KOPT-K1 (cell line): ENCODE measurements around the gene PTH2.

Experiments used
- H3K27ac ChIP-seq: fragments of 200-600 bp; sonication (generic); 2 replicates; pipeline ENCODE4 v1.5.1; 2016; ENCODE audit warnings: antibody characterized with exemption, mild to moderate bottlenecking, low read depth, low read length; ENCODE audit not compliant: poor library complexity, severe bottlenecking
- H3K36me3 ChIP-seq: fragments of 200-600 bp; sonication (generic); 2 replicates; pipeline ENCODE4 v1.5.1; 2017; ENCODE audit warnings: antibody characterized with exemption, mild to moderate bottlenecking, low read length, moderate library complexity; ENCODE audit not compliant: insufficient read depth
- H3K9me3 ChIP-seq: fragments of 200-600 bp; sonication (generic); 2 replicates; pipeline ENCODE4 v1.5.1; 2017; ENCODE audit warnings: antibody characterized with exemption, low read length, mild to moderate bottlenecking; ENCODE audit not compliant: insufficient read depth, poor library complexity, severe bottlenecking

The PTH2 gene

GRCh38 chr19:49415102-49415809 is 8.0 kb downstream of the PTH2 start:
- no peak overlapping the region for H3K27ac ChIP-seq
- H3K36me3 ChIP-seq: no peaks in the 10 kb centered on the region
- H3K9me3 ChIP-seq: no peaks in the 10 kb centered on the region

GRCh38 chr19:49414256-49414655 is 9.0 kb downstream of the PTH2 start:
- H3K36me3 ChIP-seq: no peaks in the 10 kb centered on the region
- H3K27ac ChIP-seq: no peak overlapping the region
- no peaks in the 10 kb centered on the region for H3K9me3 ChIP-seq

- Histone ChIP-seq H3K9me3 (no peaks in the 10 kb centered on the region), H3K36me3 (no peaks in the 10 kb centered on the region), H3K27ac (no peak overlapping the region)
Measured at GRCh38 chr19:49413348-49413747, 9.9 kb downstream of the PTH2 start.

- Histone ChIP-seq H3K36me3 (no peaks in the 10 kb centered on the region), H3K27ac (no peak overlapping the region), H3K9me3 (no peaks in the 10 kb centered on the region)
Measured at GRCh38 chr19:49411681-49412326, 11.4 kb downstream of the PTH2 start.

- Histone ChIP-seq H3K9me3 (no peaks in the 10 kb centered on the region), H3K27ac (peak overlapping the region; percentile 58), H3K36me3 (no peaks in the 10 kb centered on the region)
Measured at GRCh38 chr19:49409441-49410029, 13.7 kb downstream of the PTH2 start.

- Histone ChIP-seq H3K27ac (peak overlapping the region; percentile 58), H3K36me3 (no peaks in the 10 kb centered on the region), H3K9me3 (no peaks in the 10 kb centered on the region)
Measured at GRCh38 chr19:49408816-49409440, 14.3 kb downstream of the PTH2 start.

GRCh38 chr19:49407482-49408015 is 15.7 kb downstream of the PTH2 start:
- Histone ChIP-seq H3K36me3 (no peaks in the 10 kb centered on the region), H3K27ac (no peak overlapping the region)

GRCh38 chr19:49407079-49407478 is 16.2 kb downstream of the PTH2 start:
- H3K36me3 ChIP-seq: no peaks in the 10 kb centered on the region
- H3K27ac ChIP-seq: no peak overlapping the region
- H3K9me3 ChIP-seq: no peaks in the 10 kb centered on the region

More at GRCh38 chr19:49407482-49408015, 15.7 kb downstream of the PTH2 start:
- no peaks in the 10 kb centered on the region for H3K9me3 ChIP-seq

- no peak overlapping the region for H3K27ac ChIP-seq
- H3K36me3 ChIP-seq: no peaks in the 10 kb centered on the region
- no peaks in the 10 kb centered on the region for H3K9me3 ChIP-seq
Measured at GRCh38 chr19:49403404-49404187, 19.6 kb downstream of the PTH2 start.

GRCh38 chr19:49400029-49400428 is 23.2 kb downstream of the PTH2 start:
- Histone ChIP-seq H3K27ac (no peak overlapping the region), H3K9me3 (no peaks in the 10 kb centered on the region), H3K36me3 (no peaks in the 10 kb centered on the region)

GRCh38 chr19:49398931-49399330 is 24.3 kb downstream of the PTH2 start:
- H3K9me3 ChIP-seq: no peaks in the 10 kb centered on the region
- no peaks in the 10 kb centered on the region for H3K36me3 ChIP-seq
- no peak overlapping the region for H3K27ac ChIP-seq

GRCh38 chr19:49398001-49398615 is 25.1 kb downstream of the PTH2 start:
- H3K27ac ChIP-seq: no peak overlapping the region

GRCh38 chr19:49396738-49397505 is 26.3 kb downstream of the PTH2 start:
- Histone ChIP-seq H3K36me3 (no peaks in the 10 kb centered on the region), H3K9me3 (no peaks in the 10 kb centered on the region), H3K27ac (no peak overlapping the region)

More at GRCh38 chr19:49398001-49398615, 25.1 kb downstream of the PTH2 start:
- Histone ChIP-seq H3K9me3 (no peaks in the 10 kb centered on the region), H3K36me3 (no peaks in the 10 kb centered on the region)
